ENCODE measurements around the gene SMCP.

SMCP gene

GRCh38 chr1:152886758-152887409 lies 8.8 kb downstream of the SMCP start:
- DNase-seq, result no peak

GRCh38 chr1:152888126-152888525 lies 10.0 kb downstream of the SMCP start:
- DNase-seq, result no peak

DNA sequence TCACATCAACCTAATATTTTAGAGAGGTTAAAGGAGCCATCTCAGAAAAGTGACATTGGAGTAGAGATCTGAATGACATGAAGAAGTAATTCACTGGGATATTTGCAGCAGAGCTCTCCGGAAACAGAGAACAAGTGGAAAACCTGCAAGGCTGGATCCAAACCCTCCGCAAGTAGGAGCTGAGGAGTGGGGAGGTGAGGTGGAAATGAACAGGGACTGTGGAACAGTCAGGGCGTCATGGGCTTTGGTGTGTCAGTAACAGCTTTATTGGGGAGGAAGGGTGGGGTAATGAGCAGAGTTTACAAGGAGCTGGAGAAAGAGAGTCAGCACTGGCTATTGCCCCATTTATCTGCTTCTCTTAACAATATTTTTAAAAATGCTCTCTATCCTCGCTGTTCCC lies 20.9 kb downstream of the SMCP start:
- DNase-seq, result no peak

GRCh38 chr1:152899883-152900282 lies 21.8 kb downstream of the SMCP start:
- no peak for DNase-seq

DNA sequence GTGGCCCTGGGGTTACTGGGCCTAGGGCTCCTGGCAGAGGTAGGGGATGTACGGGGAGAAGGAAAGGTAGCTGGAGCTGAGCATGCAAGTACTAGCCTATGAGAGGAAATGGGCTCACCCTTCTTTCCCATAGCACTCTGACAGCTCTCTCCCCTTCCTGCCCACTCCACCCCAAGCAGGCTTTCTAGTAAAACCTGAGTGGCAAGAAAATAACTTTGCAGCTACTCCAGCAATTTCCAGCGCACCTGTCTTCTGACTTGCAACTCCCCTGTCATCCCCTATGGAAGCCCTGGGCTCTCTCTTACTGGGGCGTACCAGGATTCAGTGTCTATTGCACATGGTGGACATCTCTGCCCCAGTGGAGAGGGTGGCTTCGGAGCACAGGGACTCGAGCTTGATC lies 23.5 kb downstream of the SMCP start:
- no peak for DNase-seq

GRCh38 chr1:152902636-152903035 lies 24.5 kb downstream of the SMCP start:
- no peak for DNase-seq

DNA sequence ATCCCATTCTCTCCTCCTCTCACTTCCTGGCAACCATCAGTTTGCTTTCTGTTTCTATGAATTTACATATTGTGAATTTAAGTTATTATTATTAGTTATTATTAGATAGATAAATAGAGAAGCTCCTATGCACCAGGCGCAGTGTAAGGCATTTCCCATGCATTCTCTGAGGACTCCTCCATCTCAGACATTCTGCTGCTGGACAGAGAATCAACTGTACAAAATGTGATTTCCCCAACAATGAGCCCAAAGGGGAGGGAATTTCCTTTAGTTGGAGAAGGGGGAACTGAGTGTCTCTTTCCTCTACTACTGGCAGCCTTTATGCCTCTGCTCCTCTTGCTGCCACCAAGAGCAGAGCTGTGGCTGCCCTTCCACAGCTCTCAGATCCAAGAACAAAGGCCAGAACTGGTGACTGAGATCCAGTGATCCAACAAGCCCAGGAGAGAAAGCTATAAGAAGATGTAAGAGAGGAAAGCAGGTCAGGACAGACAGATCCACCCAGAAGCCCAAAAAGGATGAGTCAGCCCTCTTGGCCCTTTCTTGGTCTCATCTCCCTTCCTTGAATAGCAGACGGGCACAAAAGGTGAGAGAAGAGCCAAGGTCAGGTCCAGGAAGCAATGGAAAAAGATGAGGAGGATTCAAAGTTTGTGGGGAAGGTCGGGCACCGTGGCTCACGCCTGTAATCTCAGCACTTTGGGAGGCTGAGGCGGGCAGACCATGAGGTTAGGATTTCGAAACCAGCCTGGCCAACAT lies 26.7 kb downstream of the SMCP start:
- DNase-seq, result no peak

DNA sequence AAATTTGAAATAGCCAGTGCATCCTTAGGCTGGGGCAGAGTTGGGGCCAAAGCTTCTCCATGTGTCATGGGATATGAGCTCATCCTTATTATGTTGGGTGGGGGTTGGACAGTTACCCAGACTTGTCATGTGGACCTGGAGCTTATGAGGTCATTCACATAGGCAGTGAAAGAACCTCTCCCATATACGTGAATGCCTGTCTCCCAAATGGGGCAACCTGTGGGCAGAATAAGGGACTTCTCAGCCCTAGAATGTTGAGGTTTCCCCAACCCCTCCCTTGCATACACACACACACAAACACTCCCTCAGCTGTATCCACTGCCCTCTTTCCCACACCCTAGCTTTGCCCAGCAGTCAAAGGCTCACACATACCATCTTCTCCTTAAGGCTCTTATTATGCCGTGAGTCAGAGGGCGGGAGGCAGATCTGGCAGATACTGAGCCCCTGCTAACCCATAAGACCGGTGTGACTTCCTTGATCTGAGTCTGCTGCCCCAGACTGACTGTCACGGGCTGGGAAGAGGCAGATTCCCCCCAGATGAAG lies 28.0 kb downstream of the SMCP start:
- no peak for DNase-seq

DNA sequence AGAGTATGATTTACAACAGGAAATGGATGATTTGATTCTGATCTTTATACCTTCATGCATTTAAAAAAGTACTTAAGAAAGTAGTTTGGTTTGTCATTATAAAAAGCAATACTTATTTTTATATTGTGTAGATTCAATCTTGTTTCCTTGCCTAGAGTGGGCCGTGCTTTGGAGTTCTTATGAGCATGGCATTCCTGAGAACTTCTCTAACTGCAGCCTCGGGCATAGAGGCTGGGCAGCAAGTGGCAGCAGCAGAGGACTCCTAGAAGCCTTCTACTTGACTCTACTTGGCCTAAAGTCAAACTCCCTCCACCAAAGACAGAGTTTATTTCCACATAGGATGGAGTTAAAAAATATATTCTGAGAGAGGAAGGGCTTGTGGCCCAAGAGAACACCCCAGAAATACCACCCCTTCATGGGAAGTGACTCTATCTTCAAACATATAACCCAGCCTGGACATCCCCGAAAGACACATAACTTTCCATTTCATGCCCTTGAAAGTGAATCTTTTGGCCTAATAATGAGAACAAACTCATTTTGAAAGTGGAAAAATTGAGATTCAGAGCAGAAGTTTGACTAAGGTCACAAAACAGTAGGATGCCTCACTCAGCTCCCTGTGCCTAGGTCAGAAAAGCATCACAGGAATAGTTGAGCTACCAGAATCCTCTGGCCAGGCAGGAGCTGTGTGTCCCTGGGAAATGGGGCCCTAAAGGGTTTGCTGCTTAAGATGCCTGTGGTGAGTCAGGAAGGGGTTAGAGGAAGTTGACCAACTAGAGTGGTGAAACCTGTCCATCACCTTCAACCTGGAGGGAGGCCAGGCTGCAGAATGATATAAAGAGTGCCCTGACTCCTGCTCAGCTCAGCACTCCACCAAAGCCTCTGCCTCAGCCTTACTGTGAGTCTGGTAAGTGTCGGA lies 29.8 kb downstream of the SMCP start, which contains the start of gene IVL:
Gene IVL (plus strand): TSS at position 861 of the 916 bp plus-strand sequence. CDS start 1,252 bp downstream, outside the sequence.
- DNase-seq, result no peak

GRCh38 chr1:152909206-152909605 lies 31.1 kb downstream of the SMCP start:
- no peak for DNase-seq

- DNase-seq, result no peak
Measured at GRCh38 chr1:152912471-152912870, 34.3 kb downstream of the SMCP start.

GRCh38 chr1:152912900-152913299 lies 34.8 kb downstream of the SMCP start:
- DNase-seq, result no peak

- no peak for DNase-seq
Measured at GRCh38 chr1:152917794-152918193, 39.7 kb downstream of the SMCP start.

DNA sequence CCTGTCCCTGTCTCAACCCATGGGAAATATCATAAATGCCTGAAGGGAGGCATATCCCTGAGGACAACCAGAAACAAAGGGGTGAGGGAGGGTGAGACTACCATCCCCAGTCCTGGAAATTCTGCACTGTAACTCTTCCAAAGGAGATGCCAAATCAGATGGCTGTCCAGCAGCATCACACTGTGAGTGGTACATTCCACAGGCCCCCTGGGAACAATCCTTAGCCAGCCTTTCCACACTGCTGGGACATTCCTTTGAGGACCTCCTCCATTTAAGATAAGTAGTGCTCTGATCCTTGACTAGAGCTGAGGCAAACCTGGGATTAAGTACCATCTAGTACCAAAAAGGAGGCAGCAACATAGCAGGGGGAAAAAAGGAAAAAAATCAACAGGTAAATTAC lies 40.9 kb downstream of the SMCP start:
- no peak for DNase-seq

- DNase-seq, result no peak
Measured at GRCh38 chr1:152924191-152924590, 46.1 kb downstream of the SMCP start.

- DNase-seq, result no peak
Measured at GRCh38 chr1:152926091-152926490, 48.0 kb downstream of the SMCP start.

DNA sequence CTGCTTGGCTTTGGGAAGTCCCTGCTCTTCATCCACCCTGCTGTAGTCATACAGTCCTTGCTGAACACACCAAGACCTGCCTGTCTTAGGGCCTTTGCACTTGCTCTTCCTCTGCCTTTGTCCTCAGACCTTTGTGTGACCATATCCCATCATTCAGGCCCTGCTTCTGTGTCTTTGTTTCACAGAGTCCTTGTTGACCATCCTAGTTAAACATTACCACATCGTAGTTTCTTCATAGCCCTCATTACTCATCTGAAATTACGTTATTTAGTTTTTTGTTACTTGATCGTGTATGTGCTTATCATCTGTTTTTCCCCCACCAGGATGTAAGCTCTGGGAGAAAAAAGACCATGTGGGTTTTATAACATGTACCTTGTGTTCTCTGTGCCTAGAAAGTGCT lies 50.5 kb downstream of the SMCP start:
- DNase-seq, result no peak

DNA sequence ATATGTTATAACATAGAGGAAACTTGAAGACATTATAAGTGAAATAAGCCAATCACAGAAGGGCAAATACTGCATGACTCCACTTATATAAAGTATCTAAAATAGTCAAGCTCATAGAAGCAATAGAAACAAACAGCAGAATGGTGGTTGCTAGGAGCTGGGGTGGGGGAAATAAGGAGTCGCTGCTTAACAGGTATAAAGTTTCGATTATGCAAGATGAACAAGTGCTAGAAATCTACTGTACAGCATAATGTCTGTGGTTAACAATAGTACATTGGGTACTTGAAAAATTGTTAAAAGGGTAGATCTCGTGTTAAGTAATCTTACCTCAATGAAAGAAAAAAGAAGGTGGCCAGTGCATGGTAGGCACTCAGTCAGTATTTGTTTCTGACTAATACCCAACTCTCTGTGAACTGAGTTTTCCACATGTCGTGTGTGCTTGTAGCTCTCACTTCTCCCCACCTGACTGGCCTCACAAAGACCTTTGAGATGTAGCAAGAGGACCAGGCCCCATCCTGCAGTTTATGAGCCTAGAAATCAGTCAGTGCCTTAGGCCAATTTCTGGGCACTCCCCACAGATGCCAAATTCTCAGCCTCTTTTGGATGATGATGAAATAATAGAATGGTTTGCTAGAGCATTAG lies 54.2 kb downstream of the SMCP start:
- no peak for DNase-seq

GRCh38 chr1:152933196-152933595 lies 55.1 kb downstream of the SMCP start:
- DNase-seq, result no peak
